ENCODE results near the gene ALS2. TPM values are rescaled to one million over a fixed set of nuclear protein-coding genes. Genes with fewer than 3 reads are reported as not detected.

The ALS2 gene
- total RNA-seq, 2 experiments from 2014 or later: 15.3 to 16.7 TPM

DNA sequence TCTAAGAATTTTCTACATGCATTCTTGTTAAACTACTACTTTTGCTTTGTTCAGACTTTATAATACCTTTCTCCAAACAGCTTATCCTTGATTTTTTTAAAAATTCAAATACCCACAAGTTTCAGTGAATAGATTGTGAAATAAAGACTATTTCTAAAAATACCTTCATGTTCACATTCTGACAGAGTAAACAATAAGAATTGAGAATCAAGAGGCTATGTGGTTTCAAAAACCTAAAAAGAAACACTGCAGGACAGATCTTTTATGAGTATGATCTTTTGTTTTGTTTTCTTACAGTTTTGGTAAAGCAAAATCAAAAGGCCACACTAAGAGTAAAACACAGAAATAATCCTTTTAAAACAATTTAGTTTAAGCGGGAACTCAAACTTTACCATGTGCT is 21.2 kb downstream of the ALS2 start:
- no peaks in the 10 kb centered on the region for H3K9me3 Mint-ChIP-seq
- ATAC-seq (ENCODE audit: low read depth) (no peak), DNase-seq (no peak)
- no peak overlapping the region for H3K4me3 Mint-ChIP-seq
- no peaks in the 10 kb centered on the region for H3K27me3 Mint-ChIP-seq
- no peaks in the 10 kb centered on the region for H3K4me1 Mint-ChIP-seq
- POLR2A ChIA-PET: no interaction called here
- no peak overlapping the region for H3K27ac Mint-ChIP-seq
- peaks cover 14% of the 10 kb centered on the region for H3K36me3 Mint-ChIP-seq

- Mint-ChIP-seq H3K27ac (no peak overlapping the region), H3K4me1 (no peaks in the 10 kb centered on the region), H3K27me3 (no peaks in the 10 kb centered on the region), H3K36me3 (peaks cover 11% of the 10 kb centered on the region), H3K4me3 (no peak overlapping the region), H3K9me3 (no peaks in the 10 kb centered on the region)
- POLR2A ChIA-PET: no interaction called here
- ATAC-seq (ENCODE audit: low read depth) (no peak), DNase-seq (no peak)
These were observed 21.9 kb downstream of the ALS2 start for GRCh38 chr2:201758873-201759272.

- Mint-ChIP-seq H3K4me3 (no peak overlapping the region), H3K9me3 (no peaks in the 10 kb centered on the region), H3K27me3 (no peaks in the 10 kb centered on the region), H3K36me3 (peaks cover 10% of the 10 kb centered on the region), H3K27ac (no peak overlapping the region), H3K4me1 (no peaks in the 10 kb centered on the region)
- POLR2A ChIA-PET: no interaction called here
- ATAC-seq (ENCODE audit: low read depth) (no peak), DNase-seq (no peak)
These were observed 22.5 kb downstream of the ALS2 start for GRCh38 chr2:201758234-201758633.

DNA sequence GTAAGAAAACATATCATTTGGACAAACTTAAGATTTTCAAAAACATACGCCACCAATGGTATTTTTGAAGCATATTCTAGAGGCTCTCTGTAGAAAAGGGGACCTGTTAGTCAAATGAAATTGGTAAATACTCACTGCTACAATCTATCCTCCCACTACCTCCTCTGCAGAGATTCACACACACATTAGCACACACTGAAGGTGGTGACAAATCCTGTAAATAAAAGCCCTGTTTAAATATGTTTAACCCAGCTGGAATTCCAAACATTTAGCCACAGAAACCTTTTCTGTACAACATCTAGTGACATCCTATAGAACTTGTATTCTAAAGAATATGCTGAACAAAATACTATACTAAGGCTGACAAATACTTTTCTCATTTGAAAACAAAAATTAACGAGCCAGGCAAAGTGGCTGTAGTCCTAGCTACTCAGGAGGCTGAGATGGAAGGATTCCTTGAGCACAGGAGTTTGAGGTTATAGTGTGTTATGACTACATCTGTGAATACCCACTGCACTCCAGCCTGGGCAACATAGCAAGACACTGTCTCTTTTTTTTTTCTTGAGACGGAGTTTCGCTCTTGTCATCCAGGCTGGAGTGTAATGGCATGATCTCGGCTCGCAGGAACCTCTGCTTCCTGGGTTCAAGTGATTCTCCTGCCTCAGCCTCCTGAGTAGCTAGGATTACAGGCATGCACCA is 25.9 kb downstream of the ALS2 start:
- no peaks in the 10 kb centered on the region for H3K4me1 Mint-ChIP-seq
- no peaks in the 10 kb centered on the region for H3K27me3 Mint-ChIP-seq
- ATAC-seq (ENCODE audit: low read depth): no peak
- H3K27ac Mint-ChIP-seq: no peak overlapping the region
- no peak overlapping the region for H3K4me3 Mint-ChIP-seq
- POLR2A ChIA-PET: no interaction called here
- H3K36me3 Mint-ChIP-seq: peaks cover 2% of the 10 kb centered on the region
- no peaks in the 10 kb centered on the region for H3K9me3 Mint-ChIP-seq
- no peak for DNase-seq

DNA sequence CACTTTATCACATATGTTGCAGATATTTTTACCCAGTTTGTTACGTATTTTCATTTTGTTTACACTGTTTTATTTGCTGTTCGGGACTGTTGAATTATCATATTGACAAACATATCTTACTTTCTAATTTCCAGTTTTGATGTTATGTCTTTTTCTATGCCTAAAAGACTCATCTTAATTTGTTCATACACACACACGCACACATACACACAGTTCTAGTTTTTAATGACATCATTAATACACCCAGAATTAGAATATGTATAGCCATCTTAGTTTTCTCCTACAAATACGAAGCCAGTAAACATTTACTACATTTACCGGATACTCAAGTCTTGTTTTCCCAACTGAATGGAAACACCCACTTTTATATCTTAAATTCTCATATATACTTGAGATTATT is 29.2 kb downstream of the ALS2 start:
- no peaks in the 10 kb centered on the region for H3K9me3 Mint-ChIP-seq
- POLR2A ChIA-PET: no interaction called here
- ATAC-seq (ENCODE audit: low read depth) (no peak), DNase-seq (no peak)
- H3K4me1 Mint-ChIP-seq: no peaks in the 10 kb centered on the region
- H3K27me3 Mint-ChIP-seq: no peaks in the 10 kb centered on the region
- H3K27ac Mint-ChIP-seq: no peak overlapping the region
- H3K36me3 Mint-ChIP-seq: no peaks in the 10 kb centered on the region
- no peak overlapping the region for H3K4me3 Mint-ChIP-seq

DNA sequence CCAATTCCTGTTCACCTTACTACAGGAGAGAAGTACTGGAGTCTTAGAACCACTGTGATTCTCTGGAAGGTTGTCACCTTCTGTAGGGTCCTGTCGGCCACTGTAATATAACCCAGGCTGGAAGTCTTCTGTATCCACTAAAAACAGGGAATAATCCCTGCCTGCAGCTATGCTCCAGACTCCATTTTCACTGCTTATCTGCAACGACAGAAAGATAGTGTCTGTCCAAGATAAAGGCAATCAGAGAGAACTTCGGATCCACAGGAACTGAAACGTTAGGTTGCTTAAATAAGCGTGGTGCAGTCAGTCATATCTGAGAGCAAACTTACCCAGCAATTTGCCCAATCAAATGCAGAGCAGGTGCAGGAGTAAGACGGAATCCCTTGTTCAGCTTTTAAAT is 34.2 kb downstream of the ALS2 start:
- Mint-ChIP-seq H3K27me3 (no peaks in the 10 kb centered on the region), H3K27ac (no peak overlapping the region), H3K4me3 (no peak overlapping the region), H3K36me3 (no peaks in the 10 kb centered on the region), H3K4me1 (no peaks in the 10 kb centered on the region), H3K9me3 (no peaks in the 10 kb centered on the region)
- POLR2A ChIA-PET: no interaction called here
- DNase-seq: no peak
- ATAC-seq (ENCODE audit: low read depth): no peak

- Mint-ChIP-seq H3K27me3 (no peaks in the 10 kb centered on the region), H3K9me3 (peaks cover 2% of the 10 kb centered on the region), H3K36me3 (peaks cover 29% of the 10 kb centered on the region), H3K4me3 (no peak overlapping the region), H3K27ac (no peak overlapping the region), H3K4me1 (no peaks in the 10 kb centered on the region)
- POLR2A ChIA-PET: no interaction called here
- no peak for ATAC-seq (ENCODE audit: low read depth)
- DNase-seq: no peak
These were observed 45.2 kb downstream of the ALS2 start for GRCh38 chr2:201735486-201735885.

- DNase-seq (no peak), ATAC-seq (ENCODE audit: low read depth) (no peak)
- H3K27me3 Mint-ChIP-seq: no peaks in the 10 kb centered on the region
- no peak overlapping the region for H3K27ac Mint-ChIP-seq
- H3K4me1 Mint-ChIP-seq: no peaks in the 10 kb centered on the region
- H3K9me3 Mint-ChIP-seq: peaks cover 2% of the 10 kb centered on the region
- H3K36me3 Mint-ChIP-seq: peaks cover 29% of the 10 kb centered on the region
- no peak overlapping the region for H3K4me3 Mint-ChIP-seq
- POLR2A ChIA-PET: no interaction called here
These were observed 46.6 kb downstream of the ALS2 start for GRCh38 chr2:201734111-201734510.

- H3K27me3 Mint-ChIP-seq: no peaks in the 10 kb centered on the region
- no peaks in the 10 kb centered on the region for H3K4me1 Mint-ChIP-seq
- no peak overlapping the region for H3K4me3 Mint-ChIP-seq
- no peak overlapping the region for H3K27ac Mint-ChIP-seq
- POLR2A ChIA-PET: no interaction called here
- peaks cover 27% of the 10 kb centered on the region for H3K36me3 Mint-ChIP-seq
- DNase-seq: no peak
- no peak for ATAC-seq (ENCODE audit: low read depth)
- H3K9me3 Mint-ChIP-seq: peaks cover 2% of the 10 kb centered on the region
These were observed 47.2 kb downstream of the ALS2 start for GRCh38 chr2:201733544-201733943.

GRCh38 chr2:201730651-201731285 is 50.0 kb downstream of the ALS2 start:
- no peak overlapping the region for H3K27ac Mint-ChIP-seq
- H3K27me3 Mint-ChIP-seq: no peaks in the 10 kb centered on the region
- peaks cover 13% of the 10 kb centered on the region for H3K36me3 Mint-ChIP-seq
- H3K9me3 Mint-ChIP-seq: peaks cover 2% of the 10 kb centered on the region
- POLR2A ChIA-PET: no interaction called here
- no peaks in the 10 kb centered on the region for H3K4me1 Mint-ChIP-seq
- DNase-seq (no peak), ATAC-seq (ENCODE audit: low read depth) (no peak)
- H3K4me3 Mint-ChIP-seq: no peak overlapping the region

GRCh38 chr2:201715459-201715858 is 65.3 kb downstream of the ALS2 start:
- Mint-ChIP-seq H3K4me1 (no peaks in the 10 kb centered on the region), H3K4me3 (no peak overlapping the region), H3K36me3 (peaks cover 32% of the 10 kb centered on the region), H3K27me3 (no peaks in the 10 kb centered on the region), H3K9me3 (peaks cover 4% of the 10 kb centered on the region), H3K27ac (no peak overlapping the region)
- DNase-seq (no peak), ATAC-seq (ENCODE audit: low read depth) (no peak)
- POLR2A ChIA-PET: no interaction called here

DNA sequence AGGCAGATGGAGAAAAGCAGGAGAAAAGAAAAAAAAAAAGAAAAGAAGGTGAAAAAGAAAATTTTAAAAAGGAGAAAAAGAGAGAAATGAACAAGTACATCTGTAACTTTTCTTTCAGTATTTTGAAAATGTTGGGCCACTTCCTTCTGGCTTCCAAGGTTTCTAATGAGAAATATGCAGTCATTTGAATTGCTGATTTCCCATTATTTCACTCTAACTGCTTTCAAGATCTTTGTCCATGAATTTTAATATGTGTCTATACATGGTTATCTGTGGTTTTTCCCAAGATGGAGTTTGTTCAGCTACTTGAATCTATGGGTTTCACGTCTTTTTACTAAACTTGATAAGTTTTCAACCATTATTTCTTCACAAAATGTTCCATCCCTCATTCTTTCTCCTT is 68.0 kb downstream of the ALS2 start:
- ATAC-seq (ENCODE audit: low read depth) (no peak), DNase-seq (no peak)
- POLR2A ChIA-PET: no interaction called here
- Mint-ChIP-seq H3K4me3 (no peak overlapping the region), H3K4me1 (peaks cover 4% of the 10 kb centered on the region), H3K36me3 (peaks cover 22% of the 10 kb centered on the region), H3K27me3 (no peaks in the 10 kb centered on the region), H3K9me3 (no peaks in the 10 kb centered on the region), H3K27ac (no peak overlapping the region)

DNA sequence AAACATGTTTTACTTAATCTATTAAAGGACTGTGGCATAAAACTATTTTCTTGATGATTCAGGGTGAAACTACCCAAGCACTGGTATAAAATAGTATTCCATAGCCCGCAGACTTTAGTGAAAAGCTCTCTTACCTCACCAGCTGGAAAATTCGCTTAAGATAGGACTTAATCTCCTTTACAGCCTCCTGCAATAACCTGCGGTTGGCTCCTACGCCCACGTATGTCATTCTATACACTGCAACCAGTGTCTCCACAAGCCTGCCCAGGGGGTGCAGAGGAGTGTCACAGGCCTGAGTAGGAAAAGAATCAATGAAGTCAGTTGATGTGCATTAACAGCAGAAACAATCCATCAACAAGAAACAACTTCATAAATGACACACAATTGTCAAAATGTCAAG is 71.0 kb downstream of the ALS2 start:
- Mint-ChIP-seq H3K27ac (no peak overlapping the region), H3K4me3 (no peak overlapping the region), H3K9me3 (no peaks in the 10 kb centered on the region)

DNA sequence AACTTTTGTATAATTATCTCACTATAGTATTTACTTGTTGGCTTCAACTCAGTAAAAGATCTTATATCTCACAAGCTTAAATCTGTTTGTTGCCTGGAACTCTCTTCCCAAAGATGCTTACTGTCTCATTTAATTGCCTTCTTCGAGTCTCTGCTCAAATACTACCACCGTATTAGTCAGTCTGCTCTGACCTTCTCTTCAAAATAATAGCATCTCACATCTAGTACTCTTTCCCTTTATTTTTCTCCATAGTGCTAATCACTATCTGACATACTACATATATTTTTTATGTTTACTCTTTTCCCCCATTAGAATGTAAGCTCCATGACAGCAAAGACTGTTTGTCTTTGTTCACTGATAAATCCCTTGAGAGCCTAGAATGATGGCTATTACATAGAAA is 71.7 kb downstream of the ALS2 start:
- POLR2A ChIA-PET: no interaction called here
- DNase-seq: no peak
- H3K27me3 Mint-ChIP-seq: no peaks in the 10 kb centered on the region
- no peak overlapping the region for H3K4me3 Mint-ChIP-seq
- H3K27ac Mint-ChIP-seq: no peak overlapping the region
- ATAC-seq (ENCODE audit: low read depth): no peak
- H3K4me1 Mint-ChIP-seq: peaks cover 11% of the 10 kb centered on the region
- peaks cover 12% of the 10 kb centered on the region for H3K36me3 Mint-ChIP-seq
- no peaks in the 10 kb centered on the region for H3K9me3 Mint-ChIP-seq

More for the DNA sequence above, 71.0 kb downstream of the ALS2 start:
- peaks cover 17% of the 10 kb centered on the region for H3K36me3 Mint-ChIP-seq
- peaks cover 11% of the 10 kb centered on the region for H3K4me1 Mint-ChIP-seq
- DNase-seq (no peak), ATAC-seq (ENCODE audit: low read depth) (no peak)
- no peaks in the 10 kb centered on the region for H3K27me3 Mint-ChIP-seq
- POLR2A ChIA-PET: interaction anchor here (0.7 kb wide), 1 partner anchor 165 kb away, joined by 3 read pairs; no protein-coding TSS in a partner anchor

All from activated naive CD8-positive, alpha-beta T cell treated with anti-CD3 and anti-CD28 coated beads, Interleukin-2, amount 10 ng/mL, durations not matched to agents 7 days and 5 days (primary cell).